HepG2 (cell line): ENCODE measurements around the gene CEP104. TPM values are rescaled to one million over a fixed set of nuclear protein-coding genes. Genes with fewer than 3 reads are reported as not detected.

Experiments used
- AGO2 ChIP-seq: fragments of 200-400 bp; formaldehyde crosslinking; optimal IDR thresholded peaks from 2 replicates; pipeline ENCODE3; 2017; ENCODE audit warnings: mild to moderate bottlenecking, low read depth, low read length, moderate library complexity
- CBX1 ChIP-seq: IDR thresholded peaks from one replicate; pipeline ENCODE4 v1.6.1; 2016; ENCODE audit warnings: antibody characterized with exemption, low read depth
- CBX5 ChIP-seq: sonication (generic); formaldehyde crosslinking; IDR thresholded peaks from 2 replicates; pipeline ENCODE4 v1.4.0; 2020; ENCODE audit warnings: missing genetic modification reagents, borderline replicate concordance
- CENPT ChIP-seq: sonication (generic); formaldehyde crosslinking; IDR thresholded peaks from 2 replicates; pipeline ENCODE4 v1.8.0; 2022; ENCODE audit warnings: low read depth, mild to moderate bottlenecking, moderate library complexity, missing genetic modification reagents
- ETV5 ChIP-seq: IDR thresholded peaks from 2 replicates; pipeline ENCODE4 v1.6.1; 2018; ENCODE audit warnings: missing biosample characterization, missing genetic modification reagents, inconsistent platforms, borderline replicate concordance
- GATA4 ChIP-seq: sonication (generic); IDR thresholded peaks from 2 replicates; pipeline ENCODE4 v1.6.1; 2016; ENCODE audit warnings: antibody characterized with exemption, low read depth, borderline replicate concordance
- MXI1 ChIP-seq: IDR thresholded peaks from 3 replicates; pipeline ENCODE4 v1.6.1; 2012; ENCODE audit warnings: low read depth, low read length, inconsistent platforms, borderline replicate concordance
- MYC ChIP-seq: sonication (generic); formaldehyde crosslinking; IDR thresholded peaks from 2 replicates; pipeline ENCODE4 v1.9.0; 2021; ENCODE audit warnings: missing genetic modification reagents, borderline replicate concordance
- NR0B2 ChIP-seq: sonication (generic); formaldehyde crosslinking; IDR thresholded peaks from 2 replicates; pipeline ENCODE4 v1.4.0; 2020; ENCODE audit warnings: mild to moderate bottlenecking, missing genetic modification reagents
- PAXIP1 ChIP-seq: sonication (generic); formaldehyde crosslinking; conservative IDR thresholded peaks from 2 replicates; pipeline ENCODE4 v1.4.0; 2020; ENCODE audit warnings: mild to moderate bottlenecking, missing genetic modification reagents, moderate library complexity
- RBFOX2 ChIP-seq: fragments of 200-400 bp; formaldehyde crosslinking; IDR thresholded peaks from 2 replicates; pipeline ENCODE4 v1.6.1; 2017; ENCODE audit warnings: low read depth, mild to moderate bottlenecking, low read length
- SNAPC4 ChIP-seq: sonication (generic); formaldehyde crosslinking; IDR thresholded peaks from 2 replicates; pipeline ENCODE4 v1.4.0; 2020; ENCODE audit warnings: mild to moderate bottlenecking, missing genetic modification reagents
- TARDBP ChIP-seq: sonication (generic); formaldehyde crosslinking; IDR thresholded peaks from 2 replicates; pipeline ENCODE4 v1.8.0; 2022; ENCODE audit warnings: mild to moderate bottlenecking, missing genetic modification reagents
- TGIF2 ChIP-seq: IDR thresholded peaks from 2 replicates; pipeline ENCODE4 v1.6.1; 2016; ENCODE audit warnings: control low read depth, missing compliant biosample characterization
- YY1 ChIP-seq: IDR thresholded peaks from 2 replicates; pipeline ENCODE4 v1.6.1; 2011; ENCODE audit warnings: low read length, low read depth, moderate library complexity, mild to moderate bottlenecking; ENCODE audit not compliant: insufficient read depth, insufficient replicate concordance
- ZNF350 ChIP-seq: sonication (generic); formaldehyde crosslinking; IDR thresholded peaks from 2 replicates; pipeline ENCODE4 v1.4.0; 2020; ENCODE audit warnings: mild to moderate bottlenecking, low read depth, missing genetic modification reagents, borderline replicate concordance
- ZNF432 ChIP-seq: sonication (generic); formaldehyde crosslinking; IDR thresholded peaks from 2 replicates; pipeline ENCODE4 v1.5.0; 2020; ENCODE audit warnings: missing genetic modification reagents, mild to moderate bottlenecking, borderline replicate concordance
- ZNF720 ChIP-seq: sonication (generic); formaldehyde crosslinking; IDR thresholded peaks from 2 replicates; pipeline ENCODE4 v1.4.0; 2020; ENCODE audit warnings: missing genetic modification reagents
- polyA plus RNA-seq, 8 experiments: library from polyadenylated mRNA; depleted of rRNA in 3 of 8; stranded (reverse) in 7 of 8; unstranded in 1 of 8; fragments of >200 nt; fragmentation: Illumina TruSeq in 4 of 8; extraction: Trizol in 4 of 8; gene quantifications; 2 replicates each; pipeline versions ENCODE4 v1.2.1 to v1.2.3, GENCODE V29; 2011 to 2016; ENCODE audit warnings: low read depth in 4 of 8, missing spikeins in 1 of 8, mixed read lengths in 1 of 8; ENCODE audit not compliant: insufficient read depth in 1 of 8
- total RNA-seq, 5 experiments: library from RNA; depleted of rRNA; stranded (reverse); fragments of >200 nt; fragmentation: Illumina TruSeq; extraction: Trizol; gene quantifications; 2 replicates each; pipeline ENCODE4 v1.2.3, GENCODE V29; 2016; ENCODE audit warnings: low read depth in 1 of 5

CEP104 gene
- total and polyA plus RNA-seq, 2 of the 13 experiments (the other 11 are each of a cell fraction or from before 2014, with no cell fraction given), result 20.4 to 30.1 TPM

- TF ChIP-seq CBX5 (CRISPR knock-in tag) (peak; percentile 84), YY1 (peak; percentile 94), RBFOX2 (peak; percentile 97), ZNF432 (CRISPR knock-in tag) (no peak), MXI1 (peak; percentile 87; the same call in 1 of the 3 replicates), NR0B2 (CRISPR knock-in tag) (peak; percentile 67; the same call in 1 of the 2 replicates), TGIF2 (CRISPR knock-in tag) (no peak; the same call in 1 of the 2 replicates), ZNF350 (CRISPR knock-in tag) (no peak; the same call in 1 of the 2 replicates), TARDBP (peak; percentile 67; the same call in 1 of the 2 replicates), CENPT (no peak), ETV5 (peak; percentile 75), ZNF720 (CRISPR knock-in tag) (0 out of 2 replicates have a peak, but pooled peaks have one; percentile 50), MYC (peak; percentile 92; the same call in 1 of the 2 replicates), SNAPC4 (CRISPR knock-in tag) (no peak), AGO2 (peak; percentile 34), CBX1 (no peak), PAXIP1 (CRISPR knock-in tag) (peak; percentile 35; the same call in 1 of the 2 replicates), GATA4 (0 out of 2 replicates have a peak, but pooled peaks have one; percentile 38)
Measured at GRCh38 chr1:3796215-3797061, 60.6 kb downstream of the CEP104 start, which contains the start of gene LRRC47 (continued).
